ENCODE data around the gene MACROD2. TPM values are rescaled to one million over a fixed set of nuclear protein-coding genes. Genes with fewer than 3 reads are reported as not detected.

MACROD2 gene
- total RNA-seq, 1 experiment from 2014 or later: 1.4 TPM

DNA sequence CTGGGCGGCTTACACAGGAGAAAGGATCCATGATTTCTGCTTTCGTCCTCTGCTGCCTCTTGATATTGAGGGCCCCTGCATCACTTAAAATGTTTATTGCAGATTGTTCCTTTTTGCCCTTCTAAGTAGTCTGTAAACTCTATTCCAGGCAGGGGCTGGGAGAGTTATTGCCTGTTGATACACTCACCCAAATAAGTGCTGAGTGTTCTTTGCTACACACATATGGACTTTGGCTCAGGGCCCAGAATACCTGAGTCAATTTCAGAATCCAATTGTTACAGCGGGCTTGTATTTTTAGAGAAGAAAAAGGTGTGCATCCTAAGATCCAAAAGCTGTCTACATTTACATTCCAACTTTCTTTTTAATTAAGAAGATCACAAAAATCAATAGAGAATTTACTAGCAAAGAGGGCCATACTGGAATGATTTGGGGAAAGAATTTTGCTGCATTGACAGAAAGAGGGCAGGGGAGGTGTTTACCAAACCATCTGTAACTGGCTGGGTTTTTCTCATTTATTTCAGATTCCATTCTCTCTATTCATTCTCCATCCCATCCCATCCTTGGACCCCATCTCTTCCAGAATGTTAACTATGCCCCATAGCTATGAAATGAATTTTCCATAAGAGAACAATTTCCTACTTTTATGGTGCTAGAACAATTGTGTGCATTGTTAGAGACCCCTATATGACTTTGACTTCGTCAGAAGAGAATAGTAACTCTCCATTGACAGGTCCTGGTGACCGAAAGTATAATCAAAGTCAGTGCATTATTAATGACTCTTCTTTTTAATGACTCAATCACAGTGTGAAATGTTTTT is 1302.0 kb downstream of the MACROD2 start:
- BruUV-seq (replicated peaks): no TSS peak

DNA sequence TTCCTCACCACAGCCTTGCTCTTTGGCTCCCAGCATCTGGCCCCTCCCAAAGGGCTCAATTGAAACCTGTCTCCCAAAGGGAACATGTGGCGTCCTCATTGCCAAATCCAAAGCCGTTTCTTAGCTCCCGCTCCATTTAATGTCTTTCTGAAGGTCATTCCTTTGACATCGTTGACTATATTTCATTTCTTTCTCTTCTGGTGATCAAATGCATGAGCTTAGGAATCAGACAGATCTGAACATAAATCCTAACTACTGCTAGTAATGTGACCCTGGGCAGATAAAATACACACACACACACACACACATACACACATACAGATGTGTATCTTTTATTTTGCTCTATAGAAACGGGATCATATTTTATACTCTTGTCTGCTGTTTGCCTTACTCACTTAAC is 1306.8 kb downstream of the MACROD2 start:
- H3K4me1 ChIP-seq (ENCODE audit: insufficient read depth, low read length, poor library complexity, severe bottlenecking): no peaks in the 10 kb centered on the region
- intact Hi-C loops (cut with micrococcal nuclease; ENCODE audit: unreplicated experiment): no loop called here
- ChIA-PET CTCF (no interaction called here), POLR2A (ENCODE audit: low non-redundant PET) (no interaction called here)
- DNase-seq (ENCODE audit: low spot score): no peak
- H3K4me3 ChIP-seq (ENCODE audit: low read depth, low read length, poor library complexity, severe bottlenecking): no peak overlapping the region
- no peak overlapping the region for H3K27ac ChIP-seq (ENCODE audit: low read depth, low read length, poor library complexity, severe bottlenecking)
- H3K36me3 ChIP-seq (ENCODE audit: insufficient read depth, low read length, poor library complexity, severe bottlenecking): no peaks in the 10 kb centered on the region
- TF ChIP-seq, protein P1, sequence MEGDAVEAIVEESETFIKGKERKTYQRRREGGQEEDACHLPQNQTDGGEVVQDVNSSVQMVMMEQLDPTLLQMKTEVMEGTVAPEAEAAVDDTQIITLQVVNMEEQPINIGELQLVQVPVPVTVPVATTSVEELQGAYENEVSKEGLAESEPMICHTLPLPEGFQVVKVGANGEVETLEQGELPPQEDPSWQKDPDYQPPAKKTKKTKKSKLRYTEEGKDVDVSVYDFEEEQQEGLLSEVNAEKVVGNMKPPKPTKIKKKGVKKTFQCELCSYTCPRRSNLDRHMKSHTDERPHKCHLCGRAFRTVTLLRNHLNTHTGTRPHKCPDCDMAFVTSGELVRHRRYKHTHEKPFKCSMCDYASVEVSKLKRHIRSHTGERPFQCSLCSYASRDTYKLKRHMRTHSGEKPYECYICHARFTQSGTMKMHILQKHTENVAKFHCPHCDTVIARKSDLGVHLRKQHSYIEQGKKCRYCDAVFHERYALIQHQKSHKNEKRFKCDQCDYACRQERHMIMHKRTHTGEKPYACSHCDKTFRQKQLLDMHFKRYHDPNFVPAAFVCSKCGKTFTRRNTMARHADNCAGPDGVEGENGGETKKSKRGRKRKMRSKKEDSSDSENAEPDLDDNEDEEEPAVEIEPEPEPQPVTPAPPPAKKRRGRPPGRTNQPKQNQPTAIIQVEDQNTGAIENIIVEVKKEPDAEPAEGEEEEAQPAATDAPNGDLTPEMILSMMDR (conservative IDR thresholded peaks at IDR 0.05; ENCODE audit: low read depth, low read length): no peak
- TF ChIP-seq EZH2 (IDR thresholded peaks at IDR 0.05; ENCODE audit: borderline replicate concordance, low read depth, low read length, poor library complexity, severe bottlenecking): no peak
- no peaks in the 10 kb centered on the region for H3K27me3 ChIP-seq (replicated peaks; ENCODE audit: insufficient read depth, low read depth, low read length, poor library complexity)
- no TSS peak for BruUV-seq (replicated peaks)
- peaks cover 14% of the 10 kb centered on the region for H3K9me3 ChIP-seq (ENCODE audit: low read depth, low read length, poor library complexity, severe bottlenecking)

More for the DNA sequence above, 1302.0 kb downstream of the MACROD2 start:
- ChIA-PET POLR2A (ENCODE audit: low non-redundant PET) (no interaction called here), CTCF (no interaction called here)
- Histone ChIP-seq H3K4me1 (ENCODE audit: insufficient read depth, low read length, poor library complexity, severe bottlenecking) (no peaks in the 10 kb centered on the region), H3K27me3 (replicated peaks; ENCODE audit: insufficient read depth, low read depth, low read length, poor library complexity) (no peaks in the 10 kb centered on the region), H3K4me3 (ENCODE audit: low read depth, low read length, poor library complexity, severe bottlenecking) (no peak overlapping the region), H3K27ac (ENCODE audit: low read depth, low read length, poor library complexity, severe bottlenecking) (no peak overlapping the region), H3K9me3 (ENCODE audit: low read depth, low read length, poor library complexity, severe bottlenecking) (peaks cover 36% of the 10 kb centered on the region), H3K36me3 (ENCODE audit: insufficient read depth, low read length, poor library complexity, severe bottlenecking) (no peaks in the 10 kb centered on the region)
- intact Hi-C loops (cut with micrococcal nuclease; ENCODE audit: unreplicated experiment): no loop called here
- no peak for DNase-seq (ENCODE audit: low spot score)
- no peak for TF ChIP-seq EZH2 (IDR thresholded peaks at IDR 0.05; ENCODE audit: borderline replicate concordance, low read depth, low read length, poor library complexity, severe bottlenecking)
- TF ChIP-seq, protein P1 (conservative IDR thresholded peaks at IDR 0.05; ENCODE audit: low read depth, low read length): no peak

DNA sequence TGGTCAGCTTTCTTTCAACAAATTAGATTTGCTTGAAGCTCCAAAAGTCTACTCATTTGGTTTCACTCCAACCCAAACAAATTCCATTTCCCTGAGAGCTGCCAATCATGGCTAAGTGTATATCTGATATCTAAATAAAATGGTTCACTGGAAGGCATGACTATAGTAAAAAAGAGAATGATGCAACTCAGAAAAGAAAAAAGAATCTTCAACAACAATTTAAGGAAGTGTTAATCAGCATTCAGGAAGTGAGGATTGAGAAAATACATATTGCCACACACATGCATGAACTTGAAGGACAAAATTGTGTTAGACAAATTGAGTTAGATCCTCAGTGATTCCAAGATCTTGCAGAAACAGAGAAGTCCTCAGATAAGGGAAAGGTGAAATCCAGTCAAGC is 1315.0 kb downstream of the MACROD2 start:
- no peaks in the 10 kb centered on the region for H3K4me1 ChIP-seq (ENCODE audit: insufficient read depth, low read length, poor library complexity, severe bottlenecking)
- TF ChIP-seq, protein P1 (conservative IDR thresholded peaks at IDR 0.05; ENCODE audit: low read depth, low read length): no peak
- no peak for TF ChIP-seq EZH2 (IDR thresholded peaks at IDR 0.05; ENCODE audit: borderline replicate concordance, low read depth, low read length, poor library complexity, severe bottlenecking)
- intact Hi-C loops (cut with micrococcal nuclease; ENCODE audit: unreplicated experiment): no loop called here
- H3K27ac ChIP-seq (ENCODE audit: low read depth, low read length, poor library complexity, severe bottlenecking): no peak overlapping the region
- no peaks in the 10 kb centered on the region for H3K36me3 ChIP-seq (ENCODE audit: insufficient read depth, low read length, poor library complexity, severe bottlenecking)
- ChIA-PET CTCF (no interaction called here), POLR2A (ENCODE audit: low non-redundant PET) (no interaction called here)
- H3K9me3 ChIP-seq (ENCODE audit: low read depth, low read length, poor library complexity, severe bottlenecking): peaks cover 7% of the 10 kb centered on the region
- H3K4me3 ChIP-seq (ENCODE audit: low read depth, low read length, poor library complexity, severe bottlenecking): no peak overlapping the region
- BruUV-seq (replicated peaks): no TSS peak
- DNase-seq (ENCODE audit: low spot score): no peak
- no peaks in the 10 kb centered on the region for H3K27me3 ChIP-seq (replicated peaks; ENCODE audit: insufficient read depth, low read depth, low read length, poor library complexity)
